ENCODE data around the gene CDKN2B-AS1. TPM values are rescaled to one million over a fixed set of nuclear protein-coding genes. Genes with fewer than 3 reads are reported as not detected.

Gene CDKN2B-AS1
- total RNA-seq: 1.4 TPM

DNA sequence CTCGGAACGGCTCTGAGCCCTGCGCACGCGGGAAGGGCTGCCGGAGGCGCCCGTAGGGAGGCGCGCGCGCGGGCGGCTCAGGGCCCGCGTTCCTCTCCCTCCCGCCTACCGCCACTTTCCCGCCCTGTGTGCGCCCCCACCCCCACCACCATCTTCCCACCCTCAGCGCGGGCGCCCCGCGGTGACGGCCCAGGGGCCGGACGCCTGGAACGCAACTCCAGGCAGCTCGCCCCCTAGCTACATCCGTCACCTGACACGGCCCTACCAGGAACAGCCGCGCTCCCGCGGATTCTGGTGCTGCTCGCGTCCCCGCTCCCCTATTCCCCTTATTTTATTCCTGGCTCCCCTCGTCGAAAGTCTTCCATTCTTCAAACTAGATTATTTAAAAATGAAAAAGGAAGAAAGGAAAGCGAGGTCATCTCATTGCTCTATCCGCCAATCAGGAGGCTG, at the start of gene CDKN2B-AS1:
TSS of gene CDKN2B-AS1 (plus strand) at position 236 of the 450 bp plus-strand sequence.

DNA sequence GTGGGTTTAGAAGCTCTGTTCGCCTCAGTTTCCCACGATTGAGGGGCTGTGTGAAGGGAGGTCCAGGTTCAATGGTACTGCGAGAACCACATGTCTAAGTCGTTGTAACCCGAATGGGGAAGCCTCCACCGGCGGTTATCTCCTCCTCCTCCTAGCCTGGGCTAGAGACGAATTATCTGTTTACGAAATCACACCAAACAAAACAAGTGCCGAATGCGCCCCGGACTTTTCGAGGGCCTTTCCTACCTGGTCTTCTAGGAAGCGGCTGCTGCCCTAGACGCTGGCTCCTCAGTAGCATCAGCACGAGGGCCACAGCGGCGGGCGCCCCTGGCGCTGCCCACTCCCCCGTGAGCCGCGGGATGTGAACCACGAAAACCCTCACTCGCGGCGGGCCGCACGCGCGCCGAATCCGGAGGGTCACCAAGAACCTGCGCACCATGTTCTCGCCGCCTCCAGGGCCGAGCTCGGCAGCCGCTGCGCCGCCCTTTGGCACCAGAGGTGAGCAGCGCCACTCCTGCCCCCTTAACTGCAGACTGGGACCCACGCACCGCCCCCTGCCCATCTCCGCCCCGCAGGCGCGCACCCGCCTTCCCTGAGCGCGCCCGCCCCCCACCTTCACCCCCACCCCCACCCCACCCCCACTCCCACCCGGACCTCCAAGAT, 567 bp upstream of the CDKN2B-AS1 start, which contains the start of gene CDKN2A:
TSS of gene CDKN2A (minus strand) at position 500 of the 663 bp plus-strand sequence.

DNA sequence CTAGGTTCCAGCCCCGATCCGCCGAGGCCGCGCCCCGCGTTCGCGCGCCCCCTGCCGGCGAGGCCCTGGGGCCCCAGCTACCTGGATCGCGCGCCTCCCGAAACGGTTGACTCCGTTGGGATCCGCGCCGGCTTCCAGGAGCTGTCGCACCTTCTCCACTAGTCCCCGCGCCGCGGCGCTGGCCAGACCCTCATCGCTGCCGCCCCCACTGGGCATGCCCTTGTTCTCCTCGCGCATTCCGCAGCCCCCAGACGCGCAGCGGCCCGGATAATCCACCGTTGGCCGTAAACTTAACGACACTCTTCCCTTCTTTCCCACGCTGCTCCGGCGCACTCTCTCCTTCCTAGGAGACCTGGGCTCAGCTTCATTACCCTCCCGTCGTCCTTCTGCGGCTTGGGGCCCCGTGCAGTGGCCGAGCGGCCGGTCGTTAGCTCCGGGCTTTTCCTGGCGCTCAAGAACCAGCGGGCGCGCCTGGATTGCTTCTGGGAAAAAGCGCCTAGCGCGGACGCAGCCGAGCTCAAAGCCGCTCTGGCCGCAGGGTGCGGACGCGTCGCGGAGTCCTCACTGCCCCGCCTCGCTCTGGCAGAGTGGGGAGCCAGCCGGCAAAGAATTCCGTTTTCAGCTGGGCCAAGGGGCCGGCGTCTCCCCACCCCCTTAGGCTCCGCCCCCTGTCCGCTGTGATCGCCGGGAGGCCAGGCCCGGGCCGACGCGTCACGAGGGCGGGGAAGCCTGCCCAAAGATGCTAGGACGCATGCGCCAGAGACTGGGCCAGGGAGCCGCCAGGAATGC, 14.3 kb downstream of the CDKN2B-AS1 start, which contains the start of gene CDKN2B:
TSS of gene CDKN2B (minus strand) at position 589 of the 789 bp plus-strand sequence. CDS start at position 237, 352 bp downstream.

Small RNAs within 50 kb of the gene (small RNA-seq; reads per million reads assigned to genes)
- gene RF01909: not detected
- not detected for gene RF02045

Other genes with a start within 250 kb of the CDKN2B-AS1 start
- 19.4 TPM for gene MTAP, start 192.2 kb upstream of the CDKN2B-AS1 start, total RNA-seq
- 0.46 TPM for gene CDKN2A, start 399 bp upstream of the CDKN2B-AS1 start, total RNA-seq
- gene CDKN2B, start 14.5 kb downstream of the CDKN2B-AS1 start, total RNA-seq: 0.92 TPM